ENCODE measurements around the gene NUDT8.

GRCh38 chr11:67631853-67632174 is 2.1 kb upstream of the NUDT8 start:
- TF ChIP-seq POLR2A (IDR thresholded peaks at IDR 0.05; ENCODE audit: low read length) = no peak
- no peak for TF ChIP-seq CTCF (IDR thresholded peaks at IDR 0.05)
- TF ChIP-seq REST (IDR thresholded peaks at IDR 0.05) = no peak
- TF ChIP-seq EP300 (IDR thresholded peaks at IDR 0.05) = no peak
- no peak for TF ChIP-seq SMC3 (IDR thresholded peaks at IDR 0.05)
- no peak for TF ChIP-seq E2F6 (IDR thresholded peaks at IDR 0.05; ENCODE audit: borderline replicate concordance, low read depth)
- TF ChIP-seq RCOR1 (IDR thresholded peaks at IDR 0.05; ENCODE audit: low read depth, low read length) = no peak
- no peak for TF ChIP-seq FOXS1 (CRISPR knock-in tag; IDR thresholded peaks at IDR 0.05)
- TF ChIP-seq CEBPB (IDR thresholded peaks at IDR 0.05) = no peak
- no peak for TF ChIP-seq ATOH8 (CRISPR knock-in tag; IDR thresholded peaks at IDR 0.05; ENCODE audit: low read depth)
- no peak for TF ChIP-seq PBX3 (IDR thresholded peaks at IDR 0.05)
- no peak for TF ChIP-seq HMGXB4 (CRISPR knock-in tag; IDR thresholded peaks at IDR 0.05; ENCODE audit: borderline replicate concordance)
- TF ChIP-seq BHLHE40 (IDR thresholded peaks at IDR 0.05; ENCODE audit: low read depth, low read length) = no peak
- TF ChIP-seq CHD4 (IDR thresholded peaks at IDR 0.05; ENCODE audit: borderline replicate concordance) = no peak

Data from A549 (cell line).